Choroid plexus epithelial cell (primary cell): ENCODE results near the gene PLEKHH2.

Experiments used
- DNase-seq: peaks from one replicate; pipeline ENCODE4 v3.0.0-alpha.2; 2010; ENCODE audit warnings: low read depth
- H3K4me3 ChIP-seq: 2 replicates; pipeline ENCODE4 v1.5.1; 2011; ENCODE audit warnings: low read depth, mild to moderate bottlenecking, control low read depth, low read length, moderate library complexity
- TF ChIP-seq, protein P1 (sequence below): conservative IDR thresholded peaks from 2 replicates; pipeline ENCODE4 v1.5.1; 2011; ENCODE audit warnings: low read depth, mild to moderate bottlenecking, control low read depth, inconsistent platforms, low read length, moderate library complexity

Gene PLEKHH2

GRCh38 chr2:43748333-43748732 lies 111.3 kb downstream of the PLEKHH2 start:
- DNase-seq = no peak
- TF ChIP-seq, protein P1, sequence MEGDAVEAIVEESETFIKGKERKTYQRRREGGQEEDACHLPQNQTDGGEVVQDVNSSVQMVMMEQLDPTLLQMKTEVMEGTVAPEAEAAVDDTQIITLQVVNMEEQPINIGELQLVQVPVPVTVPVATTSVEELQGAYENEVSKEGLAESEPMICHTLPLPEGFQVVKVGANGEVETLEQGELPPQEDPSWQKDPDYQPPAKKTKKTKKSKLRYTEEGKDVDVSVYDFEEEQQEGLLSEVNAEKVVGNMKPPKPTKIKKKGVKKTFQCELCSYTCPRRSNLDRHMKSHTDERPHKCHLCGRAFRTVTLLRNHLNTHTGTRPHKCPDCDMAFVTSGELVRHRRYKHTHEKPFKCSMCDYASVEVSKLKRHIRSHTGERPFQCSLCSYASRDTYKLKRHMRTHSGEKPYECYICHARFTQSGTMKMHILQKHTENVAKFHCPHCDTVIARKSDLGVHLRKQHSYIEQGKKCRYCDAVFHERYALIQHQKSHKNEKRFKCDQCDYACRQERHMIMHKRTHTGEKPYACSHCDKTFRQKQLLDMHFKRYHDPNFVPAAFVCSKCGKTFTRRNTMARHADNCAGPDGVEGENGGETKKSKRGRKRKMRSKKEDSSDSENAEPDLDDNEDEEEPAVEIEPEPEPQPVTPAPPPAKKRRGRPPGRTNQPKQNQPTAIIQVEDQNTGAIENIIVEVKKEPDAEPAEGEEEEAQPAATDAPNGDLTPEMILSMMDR = no peak
- no peak overlapping the region for H3K4me3 ChIP-seq

DNA sequence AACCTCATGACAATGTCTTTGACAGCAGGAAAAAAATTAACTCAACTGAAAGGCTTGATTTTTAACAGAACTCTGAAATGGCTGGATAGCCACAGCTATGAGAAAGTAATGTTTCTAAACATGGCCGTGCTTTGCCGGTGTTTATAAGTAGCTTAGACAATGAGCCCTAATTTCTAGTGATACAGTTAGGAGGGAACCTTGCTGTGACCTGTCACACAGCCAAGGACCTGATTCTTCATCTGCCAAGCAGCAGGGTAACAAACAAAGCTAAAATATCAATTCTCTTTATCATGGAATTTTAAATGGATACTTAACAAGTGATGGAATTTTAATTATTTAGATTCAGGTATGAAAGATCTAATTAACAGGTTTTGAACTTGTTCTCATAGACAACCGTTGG lies 112.5 kb downstream of the PLEKHH2 start:
- TF ChIP-seq, protein P1 = no peak
- no peak overlapping the region for H3K4me3 ChIP-seq
- no peak for DNase-seq

GRCh38 chr2:43751476-43751990 lies 114.5 kb downstream of the PLEKHH2 start:
- H3K4me3 ChIP-seq = no peak overlapping the region
- TF ChIP-seq, protein P1 = no peak
- no peak for DNase-seq

DNA sequence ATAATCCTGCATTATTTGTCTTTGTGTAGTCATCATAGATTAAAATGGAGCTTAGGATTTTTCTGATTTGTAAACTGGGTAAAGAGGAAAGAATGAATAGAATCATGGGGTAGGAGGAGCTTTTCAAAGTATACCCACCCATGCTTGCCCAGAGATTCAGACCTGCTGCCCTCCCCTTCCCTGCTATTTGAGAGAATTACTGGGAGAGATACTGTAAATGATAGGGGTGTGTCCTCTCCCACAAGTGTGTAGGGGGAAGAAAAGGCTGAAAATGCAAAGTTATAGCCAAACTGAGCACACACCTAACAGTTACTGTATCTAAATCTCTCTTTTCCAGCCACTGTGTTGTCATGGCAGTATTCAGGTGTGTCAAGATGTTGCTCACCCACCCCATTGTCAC lies 115.2 kb downstream of the PLEKHH2 start:
- DNase-seq = no peak
- TF ChIP-seq, protein P1 = no peak
- H3K4me3 ChIP-seq = no peak overlapping the region

DNA sequence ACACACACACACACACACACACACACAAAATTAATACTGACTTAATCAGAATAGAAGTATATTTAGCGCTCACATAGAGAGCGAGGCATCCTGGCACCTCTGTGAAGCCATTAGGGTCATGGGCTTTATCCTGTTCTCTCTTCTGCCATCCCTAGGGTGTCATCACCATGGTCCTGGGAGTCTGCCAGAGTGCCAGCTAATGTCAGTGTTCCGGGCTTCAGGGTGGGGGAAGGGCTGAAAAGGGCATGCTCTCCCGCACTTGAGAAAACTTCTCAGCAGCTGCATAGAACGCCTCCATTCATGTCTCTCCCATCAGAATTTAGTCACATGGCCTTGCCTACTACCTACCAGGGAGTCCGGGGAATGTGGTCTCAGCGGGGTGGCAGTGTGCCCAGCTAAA lies 117.1 kb downstream of the PLEKHH2 start:
- DNase-seq = no peak
- TF ChIP-seq, protein P1 = no peak
- H3K4me3 ChIP-seq = no peak overlapping the region

GRCh38 chr2:43758739-43759138 lies 121.7 kb downstream of the PLEKHH2 start:
- TF ChIP-seq, protein P1 = no peak
- H3K4me3 ChIP-seq = no peak overlapping the region
- peak; percentile 6 for DNase-seq

- DNase-seq = peak; percentile 67
- H3K4me3 ChIP-seq = no peak overlapping the region
- TF ChIP-seq, protein P1 = no peak
Observed at GRCh38 chr2:43759195-43759594, 122.1 kb downstream of the PLEKHH2 start.
